Measurements from ENCODE around the gene ZNF343. TPM values are rescaled to one million over a fixed set of nuclear protein-coding genes. Genes with fewer than 3 reads are reported as not detected.

Gene ZNF343
- 8.3 and 8.4 TPM in 2 replicates for total RNA-seq

GRCh38 chr20:2508631-2509467 is at the start of gene ZNF343:
Gene ZNF343 (minus strand): TSS chr20:2508915. CDS start chr20:2493895, 15,020 bp downstream.

DNA sequence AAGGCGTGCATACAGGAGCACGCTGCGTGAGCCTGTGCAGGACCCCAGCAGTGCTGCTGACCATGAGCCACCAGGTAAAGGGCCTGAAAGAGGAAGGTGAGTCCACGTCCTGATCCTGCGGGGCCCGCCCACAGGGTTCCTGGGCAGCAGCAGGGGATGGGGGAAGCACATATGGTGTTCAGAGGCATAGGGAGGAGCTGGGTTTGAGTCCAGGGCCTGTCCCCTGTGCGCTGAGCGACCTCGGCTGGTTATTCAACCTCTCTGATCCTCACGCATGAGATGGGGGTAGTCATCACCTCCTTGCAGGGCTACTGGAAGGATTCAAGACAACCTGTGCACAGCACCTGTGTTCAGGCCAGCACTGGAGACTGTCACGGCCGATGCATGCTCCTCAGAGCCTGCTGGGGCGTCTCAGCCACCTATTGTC is 27.9 kb upstream of the ZNF343 start, which contains the start of gene TMC2:
Gene TMC2, plus strand, starts transcription at position 14 of the 427 bp plus-strand sequence. Its CDS starts 49 bp downstream, at position 63.

GRCh38 chr20:2470423-2471193 is 38.1 kb downstream of the ZNF343 start, which contains the start of gene SNRPB:
Gene SNRPB (minus strand): TSS chr20:2470789. CDS start chr20:2470690, 99 bp downstream.

Other genes with a start within 250 kb of the ZNF343 start
- not detected in 2 replicates for gene TGM3, start 212.9 kb downstream of the ZNF343 start, total RNA-seq
- gene TGM6, start 128.0 kb downstream of the ZNF343 start, total RNA-seq = not detected in 2 replicates
- 212 and 228 TPM in 2 replicates for gene SNRPB, start 38.1 kb downstream of the ZNF343 start, total RNA-seq
- not detected in 2 replicates for gene TMC2, start 27.7 kb upstream of the ZNF343 start, total RNA-seq
- gene NOP56, start 143.7 kb upstream of the ZNF343 start, total RNA-seq = 119 and 132 TPM in 2 replicates
- 103 and 130 TPM in 2 replicates for gene IDH3B, start 155.3 kb upstream of the ZNF343 start, total RNA-seq
- 1.2 and 1.5 TPM in 2 replicates for gene EBF4, start 183.9 kb upstream of the ZNF343 start, total RNA-seq

All from dermis lymphatic vessel endothelial cell (primary cell).